Suppressor macrophage (primary cell): ENCODE measurements around the gene DDAH2.

Experiments used
- DNase-seq, 4 experiments: peaks; one replicate each; pipeline ENCODE4 v3.0.0-alpha.2; 2020 to 2022

Gene DDAH2

GRCh38 chr6:31687860-31688693 is 41.0 kb downstream of the DDAH2 start:
- DNase-seq: no peak

GRCh38 chr6:31687321-31687720 is 41.8 kb downstream of the DDAH2 start:
- no peak for DNase-seq

GRCh38 chr6:31686483-31686882 is 42.6 kb downstream of the DDAH2 start:
- DNase-seq: no peak

- DNase-seq: no peak
These were observed 45.5 kb downstream of the DDAH2 start for GRCh38 chr6:31683591-31683990.

GRCh38 chr6:31681135-31681671 is 47.9 kb downstream of the DDAH2 start:
- peak; percentile 59 to 82 (median 66) for DNase-seq

- peak; percentile 77 to 91 (median 86) for DNase-seq
These were observed 48.6 kb downstream of the DDAH2 start, which contains the start of gene LY6G5C for GRCh38 chr6:31680226-31681134. Gene LY6G5C (minus strand): TSS chr6:31681067. CDS start chr6:31680373, 694 bp downstream.

GRCh38 chr6:31677955-31678354 is 51.1 kb downstream of the DDAH2 start:
- DNase-seq: no peak
